Transverse colon (tissue), 4 donors: Measurements from ENCODE around the gene PTGR3. TPM values are rescaled to one million over a fixed set of nuclear protein-coding genes. Genes with fewer than 3 reads are reported as not detected.

Source experiments
- DNase-seq: peaks from one replicate; pipeline ENCODE4 v3.0.0-alpha.2; 2019
- H3K27ac ChIP-seq, 4 donors: fragments of 200-600 bp; sonication (generic); 2 replicates each; pipeline ENCODE4 v1.5.1; 2016 to 2018; ENCODE audit warnings: inconsistent platforms in 4 of 4
- H3K27me3 ChIP-seq: fragments of 200-600 bp; sonication (generic); 2 replicates; pipeline ENCODE4 v1.5.1; 2017; ENCODE audit warnings: inconsistent platforms
- H3K36me3 ChIP-seq, 4 donors: fragments of 200-600 bp; sonication (generic); 2 replicates each; pipeline ENCODE4 v1.5.1; 2017 to 2019; ENCODE audit warnings: inconsistent platforms in 4 of 4
- H3K4me1 ChIP-seq, 4 donors: fragments of 200-600 bp; sonication (generic); 2 replicates each; pipeline ENCODE4 v1.5.1; 2017 to 2020; ENCODE audit warnings: inconsistent platforms in 4 of 4
- H3K4me3 ChIP-seq, 4 donors: fragments of 200-600 bp; sonication (generic); 1 replicate in 1 of 4; 2 replicates in 3 of 4; pipeline versions ENCODE4 v1.5.1 to v1.6.1; 2017 to 2019; ENCODE audit warnings: inconsistent platforms in 4 of 4
- H3K9me3 ChIP-seq, 2 donors: fragments of 200-600 bp; sonication (generic); 2 replicates each; pipeline ENCODE4 v1.5.1; 2017 to 2019; ENCODE audit warnings: inconsistent platforms in 2 of 2
- CTCF ChIP-seq, 5 experiments: fragments of 200-600 bp in 3 of 5; fragments of 450-650 bp in 2 of 5; sonication (generic) in 3 of 5; IDR thresholded peaks; 1 replicate in 2 of 5; 2 replicates in 3 of 5; pipeline ENCODE4 v1.5.1; 2016 to 2017; ENCODE audit warnings: antibody characterized with exemption in 5 of 5, inconsistent platforms in 3 of 5, mild to moderate bottlenecking in 2 of 5, moderate library complexity in 1 of 5
- EP300 ChIP-seq: sonication (generic); formaldehyde crosslinking; IDR thresholded peaks from one replicate; pipeline ENCODE4 v1.6.1; 2017; ENCODE audit warnings: antibody characterized with exemption, low read depth
- POLR2A ChIP-seq: fragments of 450-650 bp; IDR thresholded peaks from one replicate; pipeline ENCODE4 v1.6.1; 2016; ENCODE audit warnings: antibody characterized with exemption, mild to moderate bottlenecking, moderate library complexity
- POLR2AphosphoS5 ChIP-seq, 3 donors: sonication (generic); formaldehyde crosslinking; IDR thresholded peaks; one replicate each; pipeline ENCODE4 v1.6.1; 2016; ENCODE audit warnings: antibody characterized with exemption in 3 of 3
- WGBS, 2 donors: methylation state at CpG; one replicate each; pipeline ENCODE4 v1.1.5; 2018; ENCODE audit warnings: low coverage in 1 of 2; 5-methylcytosine and 5-hydroxymethylcytosine counted together
- in situ Hi-C, 4 donors: fragments of 200-750 bp; cut with MboI; loops; one replicate each; pipeline versions ENCODE4 v1.15.0 to v1.15.1; 2017; ENCODE audit warnings: low sequenced_read_pairs in 3 of 4, low pct_ligation_motif_present in 1 of 4, low pct_unique_long_range_greater_than_20kb in 1 of 4
- intact Hi-C: fragments of 100-400 bp; cut with DNase I; formaldehyde crosslinking; loops from one replicate; pipeline ENCODE4 v1.15.1; 2023; ENCODE audit warnings: low total_unique reads
- total RNA-seq, 4 donors: library from RNA; depleted of rRNA; stranded (reverse); fragments of >200 nt; gene quantifications; one replicate each; pipeline ENCODE4 v1.1.0, GENCODE V29; 2016

PTGR3 gene
- total RNA-seq, 4 donors from 2014 or later, result 10.1 to 45.9 (median 23.4) TPM

GRCh38 chr18:75214766-75215510, 6.0 kb upstream of the PTGR3 start:
- DNase-seq, result peak; percentile 42

DNA sequence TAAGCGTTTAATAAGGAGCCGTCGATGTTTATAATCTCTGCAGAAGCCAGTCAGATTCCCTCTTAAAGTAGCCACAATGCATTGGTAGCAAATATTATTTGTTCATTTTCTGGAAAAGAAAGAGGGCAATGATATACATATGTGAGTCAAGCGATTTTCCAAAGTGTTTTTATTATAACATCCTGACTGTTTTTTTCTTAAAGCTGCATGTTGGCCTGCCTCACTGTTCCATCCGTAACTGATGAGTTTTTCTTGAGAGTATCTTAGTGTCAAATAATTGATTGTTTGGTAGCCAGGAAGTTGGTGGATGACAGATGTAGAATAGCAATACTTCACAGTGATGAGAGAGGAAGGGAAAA, 5.4 kb upstream of the PTGR3 start:
- Histone ChIP-seq H3K4me1 (peaks cover 19 to 77% (median 69%) of the 10 kb centered on the region in 4 donors), H3K27me3 (no peaks in the 10 kb centered on the region), H3K27ac (peak overlapping the region; percentile 88 to 95 (median 90)), H3K9me3 (no peaks in the 10 kb centered on the region), H3K4me3 (peak overlapping the region in 1 of 4 donors; percentile 7), H3K36me3 (no peaks in the 10 kb centered on the region)
- intact Hi-C loops, result loop anchor here (10.0 kb wide), 1 partner anchor 260 kb away; no protein-coding TSS in a partner anchor
- TF ChIP-seq POLR2AphosphoS5 (IDR thresholded peaks at IDR 0.05) (no peak), EP300 (no peak), POLR2A (no peak), CTCF (IDR thresholded peaks at IDR 0.05) (no peak)
- in situ Hi-C loops, result loop anchor here in 1 of 4 donors (25.0 kb wide), 1 partner anchor 727 kb away; the partner anchor contains the start of gene CNDP2
- no peak for DNase-seq
- WGBS, 2 donors, result 52 to 53% methylated on average over 5 of the region's 5 CpGs

More at GRCh38 chr18:75214766-75215510, 6.0 kb upstream of the PTGR3 start:
- in situ Hi-C loops, result loop anchor here in 1 of 4 donors (25.0 kb wide), 1 partner anchor 728 kb away; the partner anchor contains the start of gene CNDP2
- Histone ChIP-seq H3K9me3 (no peaks in the 10 kb centered on the region), H3K4me3 (peak overlapping the region in 1 of 4 donors; percentile 7), H3K27me3 (no peaks in the 10 kb centered on the region), H3K4me1 (peaks cover 19 to 82% (median 74%) of the 10 kb centered on the region in 4 donors), H3K36me3 (no peaks in the 10 kb centered on the region), H3K27ac (peak overlapping the region; percentile 88 to 95 (median 90))
- TF ChIP-seq POLR2A (peak; percentile 24), EP300 (no peak), CTCF (IDR thresholded peaks at IDR 0.05) (no peak), POLR2AphosphoS5 (IDR thresholded peaks at IDR 0.05) (peak; percentile 13 to 66 (median 62))
- intact Hi-C loops, result loop anchor here (10.0 kb wide), 1 partner anchor 260 kb away; no protein-coding TSS in a partner anchor
- WGBS, 2 donors, result 61 to 76% methylated on average over 8 to 12 of the region's 12 CpGs

DNA sequence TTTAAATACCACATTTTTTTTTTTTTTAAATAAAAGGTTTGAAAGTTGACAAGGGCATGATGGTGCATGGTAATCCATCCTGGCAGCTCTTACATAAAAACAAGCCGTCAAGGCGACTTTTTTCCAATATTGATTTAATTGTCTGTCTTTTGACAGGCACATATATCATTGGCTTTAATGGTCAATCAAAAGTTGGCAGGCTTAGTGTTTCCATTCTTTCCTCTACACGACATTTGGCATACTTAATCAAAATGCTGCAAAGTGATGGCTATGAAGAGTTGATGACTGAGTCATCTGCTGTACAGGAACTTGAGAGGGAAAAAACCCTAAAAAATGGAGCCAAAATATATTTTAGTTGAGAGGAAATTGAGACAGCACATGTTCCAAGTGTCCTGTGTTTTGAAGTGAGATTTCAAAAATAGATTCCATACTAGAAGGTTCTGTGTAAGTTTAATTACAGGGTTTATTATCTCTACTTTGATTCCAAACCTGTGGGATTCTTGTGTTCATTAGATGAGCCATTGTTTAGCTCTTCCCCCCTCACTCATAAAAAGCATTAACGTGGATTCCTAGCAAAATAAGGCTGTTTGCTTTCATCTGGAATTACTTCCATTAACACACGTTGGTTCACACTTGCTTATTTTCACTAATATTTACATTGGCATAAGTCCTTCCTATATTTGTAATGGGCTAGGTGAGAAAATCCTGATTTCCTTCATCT, 4.8 kb upstream of the PTGR3 start:
- no peaks in the 10 kb centered on the region for H3K27me3 ChIP-seq
- H3K36me3 ChIP-seq, result no peaks in the 10 kb centered on the region
- TF ChIP-seq POLR2A (no peak), POLR2AphosphoS5 (IDR thresholded peaks at IDR 0.05) (peak in 2 of 3 donors; percentile 34 to 44)
- H3K9me3 ChIP-seq, result no peaks in the 10 kb centered on the region
- peaks cover 19 to 72% (median 64%) of the 10 kb centered on the region in 4 donors for H3K4me1 ChIP-seq
- 27 to 32% methylated on average over 5 of the region's 5 CpGs for WGBS, 2 donors
- in situ Hi-C loops, result loop anchor here in 1 of 4 donors (25.0 kb wide), 1 partner anchor 726 kb away; the partner anchor contains the start of gene CNDP2
- H3K4me3 ChIP-seq, result peak overlapping the region in 1 of 4 donors; percentile 71
- no peak for DNase-seq
- intact Hi-C loops, result loop anchor here (10.0 kb wide), 1 partner anchor 261 kb away; no protein-coding TSS in a partner anchor
- peak overlapping the region; percentile 88 to 95 (median 90) for H3K27ac ChIP-seq

DNA sequence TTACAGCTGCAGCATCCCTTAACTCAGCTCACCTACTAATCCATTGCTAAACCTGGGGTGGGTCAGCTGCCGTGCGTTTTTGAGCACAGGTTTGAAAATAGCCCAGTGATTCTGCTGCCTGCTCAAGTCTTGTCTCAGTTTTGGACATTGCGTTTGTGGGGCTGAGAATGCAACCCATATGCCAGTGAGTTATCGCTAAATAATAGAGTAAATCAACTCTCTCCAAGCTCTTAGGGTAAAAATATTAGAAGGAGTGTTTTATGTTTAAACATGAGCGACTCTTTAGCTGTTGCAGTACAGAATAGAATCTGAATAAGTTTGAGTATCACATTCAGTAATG, 3.8 kb upstream of the PTGR3 start:
- WGBS, 2 donors, result 35% methylated on average over 4 to 5 of the region's 5 CpGs
- Histone ChIP-seq H3K27ac (peak overlapping the region; percentile 88 to 95 (median 90)), H3K4me3 (peak overlapping the region in 3 of 4 donors; percentile 71 to 82 (median 76)), H3K9me3 (no peaks in the 10 kb centered on the region), H3K36me3 (no peaks in the 10 kb centered on the region), H3K4me1 (peaks cover 15 to 61% (median 57%) of the 10 kb centered on the region in 4 donors), H3K27me3 (no peaks in the 10 kb centered on the region)
- TF ChIP-seq POLR2A (no peak), EP300 (no peak), POLR2AphosphoS5 (IDR thresholded peaks at IDR 0.05) (no peak), CTCF (IDR thresholded peaks at IDR 0.05) (no peak)
- in situ Hi-C loops (loop anchor here in 1 of 4 donors (25.0 kb wide), 1 partner anchor 725 kb away; the partner anchor contains the start of gene CNDP2), intact Hi-C loops (loop anchor here (10.0 kb wide), 1 partner anchor 262 kb away; no protein-coding TSS in a partner anchor)
- no peak for DNase-seq
